ENCODE data around the gene KISS1. TPM values are rescaled to one million over a fixed set of nuclear protein-coding genes. Genes with fewer than 3 reads are reported as not detected.
A peak's percentile ranks its signal among the peaks of the same experiment; 100 is the strongest.

The KISS1 gene
- total RNA-seq, 6 experiments from 2014 or later: 0.51 to 1.1 (median 0.72) TPM; not detected in 3

DNA sequence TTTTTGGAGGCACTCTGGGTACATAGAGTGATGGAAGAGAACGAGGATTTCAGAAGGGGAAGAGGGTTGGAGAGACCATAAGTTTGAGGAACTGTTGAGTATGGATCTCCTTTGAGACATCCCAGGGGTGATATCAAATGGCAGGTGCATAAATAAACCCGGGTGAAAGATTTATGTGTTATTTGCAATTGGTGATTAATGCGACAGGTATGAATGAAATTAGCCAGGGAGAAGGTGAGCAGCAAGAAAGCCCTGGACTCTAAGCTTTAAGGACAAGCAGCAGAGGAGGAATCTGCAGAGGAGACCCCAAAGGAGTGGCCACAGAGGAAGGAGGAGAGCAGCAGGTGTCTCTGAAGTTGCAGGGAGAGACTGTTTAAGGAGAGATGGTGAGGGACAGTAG lies 21.3 kb downstream of the KISS1 start:
- DNase-seq (no peak), ATAC-seq (no peak)
- H3K4me3 ChIP-seq: no peak overlapping the region
- intact Hi-C loops (cut with DNase I): no loop called here
- 61% methylated on average over 3 of the region's 3 CpGs for WGBS (ENCODE audit: insufficient coverage, low coverage, low lambda C conversion rate, missing lambda C conversion rate)
- no peaks in the 10 kb centered on the region for H3K36me3 ChIP-seq
- H3K4me1 ChIP-seq: peaks cover 0 to 20% (median 0%) of the 10 kb centered on the region in 4 donors
- H3K9me3 ChIP-seq: no peaks in the 10 kb centered on the region
- no peak for TF ChIP-seq POLR2A (IDR thresholded peaks at IDR 0.05)
- no peak for TF ChIP-seq CTCF (IDR thresholded peaks at IDR 0.05)
- no peaks in the 10 kb centered on the region for H3K27me3 ChIP-seq
- no peak overlapping the region for H3K27ac ChIP-seq

DNA sequence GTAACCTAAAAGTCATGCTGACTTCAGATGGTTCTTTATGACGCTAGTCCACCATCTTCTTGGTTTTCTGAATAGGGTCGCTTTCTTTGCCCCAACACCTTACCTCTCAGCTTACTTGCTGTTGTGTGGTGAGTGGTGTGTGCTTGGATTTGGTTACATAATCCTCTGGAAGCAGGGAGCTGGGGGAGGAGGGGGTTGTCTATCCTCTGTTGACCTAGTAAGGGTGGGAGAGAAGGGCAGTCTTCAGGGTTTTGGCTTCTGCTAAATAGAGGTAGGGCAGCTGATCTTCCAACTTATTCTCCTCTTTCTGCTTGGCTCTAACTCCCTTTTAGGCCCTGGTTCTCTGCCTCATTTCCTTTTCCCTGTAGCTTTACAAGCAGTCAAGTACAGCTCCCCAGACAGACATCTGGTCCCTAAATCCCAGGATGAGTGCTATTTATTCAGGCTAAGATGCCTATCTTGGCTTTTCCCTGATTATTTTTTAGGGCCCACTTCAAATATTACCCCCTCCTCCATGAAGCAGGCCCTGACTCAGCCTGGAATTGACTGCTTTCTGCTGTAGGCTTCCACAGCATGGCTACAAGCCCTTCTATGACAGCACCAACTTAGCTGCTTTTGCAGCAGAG lies 23.8 kb downstream of the KISS1 start:
- no peak for TF ChIP-seq CTCF (IDR thresholded peaks at IDR 0.05)
- TF ChIP-seq POLR2A (IDR thresholded peaks at IDR 0.05): no peak
- Histone ChIP-seq H3K4me3 (no peak overlapping the region), H3K27me3 (no peaks in the 10 kb centered on the region), H3K9me3 (no peaks in the 10 kb centered on the region), H3K36me3 (no peaks in the 10 kb centered on the region), H3K27ac (no peak overlapping the region), H3K4me1 (peaks cover 0 to 20% (median 0%) of the 10 kb centered on the region in 4 donors)
- DNase-seq (no peak), ATAC-seq (no peak)
- WGBS (ENCODE audit: insufficient coverage, low coverage, low lambda C conversion rate, missing lambda C conversion rate): 95% methylated on average over 2 of the region's 2 CpGs
- intact Hi-C loops (cut with DNase I): no loop called here

DNA sequence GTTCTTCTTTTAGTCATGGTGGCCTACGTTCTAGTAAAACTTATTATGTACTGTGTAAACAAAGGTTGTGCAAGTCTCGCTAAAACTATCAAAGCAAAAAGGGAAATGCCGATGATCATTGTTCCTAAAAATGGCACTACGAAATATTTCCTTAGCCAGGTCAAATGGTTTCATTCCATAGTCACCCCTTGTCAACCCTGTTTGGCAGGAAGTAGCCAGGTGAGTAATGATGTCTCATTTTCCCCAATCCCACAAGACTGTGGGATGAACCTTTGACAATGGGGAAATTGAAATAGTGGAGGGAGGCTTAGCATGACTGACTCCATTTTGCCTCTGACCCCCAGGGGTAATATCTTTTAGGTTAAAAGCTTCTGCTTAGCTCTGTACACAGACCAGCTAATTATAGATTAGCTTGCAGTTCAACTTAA lies 24.5 kb downstream of the KISS1 start:
- WGBS (ENCODE audit: insufficient coverage, low coverage, low lambda C conversion rate, missing lambda C conversion rate): 18% methylated on average over 4 of the region's 4 CpGs
- TF ChIP-seq POLR2A (IDR thresholded peaks at IDR 0.05) (no peak), CTCF (IDR thresholded peaks at IDR 0.05) (no peak)
- H3K4me3 ChIP-seq: no peak overlapping the region
- peaks cover 0 to 20% (median 0%) of the 10 kb centered on the region in 4 donors for H3K4me1 ChIP-seq
- no peak overlapping the region for H3K27ac ChIP-seq
- H3K9me3 ChIP-seq: no peaks in the 10 kb centered on the region
- DNase-seq (no peak), ATAC-seq (peak in 3 of 4 donors; percentile 52 to 87 (median 68))
- intact Hi-C loops (cut with DNase I): no loop called here
- H3K27me3 ChIP-seq: no peaks in the 10 kb centered on the region
- no peaks in the 10 kb centered on the region for H3K36me3 ChIP-seq

DNA sequence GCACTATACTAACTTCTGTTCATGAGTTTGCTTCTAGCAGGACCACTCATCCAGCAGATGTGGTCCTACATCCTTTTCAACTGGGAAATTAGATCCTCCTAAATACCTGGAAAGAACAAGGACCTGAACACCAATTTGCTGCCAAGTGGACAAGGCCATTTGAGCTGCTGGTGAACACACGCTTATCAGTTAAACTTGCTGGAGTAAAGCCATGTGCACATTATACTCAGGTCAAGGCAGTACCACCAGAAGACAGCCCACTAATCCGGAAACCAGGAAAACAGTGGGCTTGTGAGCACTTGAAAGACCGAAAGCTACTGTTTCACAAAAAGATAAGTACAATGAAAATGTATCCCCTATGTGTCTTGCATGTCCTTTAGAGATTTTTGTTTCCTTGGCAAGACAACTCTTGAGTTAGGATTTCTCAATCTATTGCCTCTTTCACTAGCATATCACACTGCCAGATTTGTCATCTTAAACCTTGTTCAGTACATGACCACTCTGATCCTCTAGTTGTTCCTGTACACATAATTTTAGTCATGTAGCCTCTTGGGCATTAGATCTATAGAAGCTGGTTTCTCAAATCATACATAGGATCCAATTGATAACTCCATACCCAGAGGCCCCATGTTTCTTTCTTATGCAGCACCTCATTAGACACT lies 25.7 kb downstream of the KISS1 start:
- Histone ChIP-seq H3K36me3 (no peaks in the 10 kb centered on the region), H3K27ac (peak overlapping the region in 1 of 3 donors; percentile 42), H3K9me3 (no peaks in the 10 kb centered on the region), H3K4me3 (no peak overlapping the region), H3K27me3 (no peaks in the 10 kb centered on the region), H3K4me1 (peaks cover 0 to 20% (median 0%) of the 10 kb centered on the region in 4 donors)
- no peak for TF ChIP-seq CTCF (IDR thresholded peaks at IDR 0.05)
- TF ChIP-seq POLR2A (IDR thresholded peaks at IDR 0.05): no peak
- 56% methylated on average over 3 of the region's 3 CpGs for WGBS (ENCODE audit: insufficient coverage, low coverage, low lambda C conversion rate, missing lambda C conversion rate)
- peak in 1 of 3 donors; percentile 59 for DNase-seq
- peak; percentile 64 to 84 (median 76) for ATAC-seq
- intact Hi-C loops (cut with DNase I): no loop called here

All from right lobe of liver (tissue), 6 donors.